ENCODE measurements around the gene CPA5.

- no peak for TF ChIP-seq CTCF (IDR thresholded peaks at IDR 0.05)
- no peak for TF ChIP-seq POLR2A (IDR thresholded peaks at IDR 0.05)
These were observed 50.8 kb downstream of the CPA5 start for GRCh38 chr7:130395421-130395820.

All from uterus (tissue), 2 donors.